ENCODE results near the gene KIF1A.
"Not testable (repeated sequence)": the region's sequence is repeated elsewhere in the genome, so short reads cannot be mapped to it uniquely, and the experiment has no call there.

Gene KIF1A

DNA sequence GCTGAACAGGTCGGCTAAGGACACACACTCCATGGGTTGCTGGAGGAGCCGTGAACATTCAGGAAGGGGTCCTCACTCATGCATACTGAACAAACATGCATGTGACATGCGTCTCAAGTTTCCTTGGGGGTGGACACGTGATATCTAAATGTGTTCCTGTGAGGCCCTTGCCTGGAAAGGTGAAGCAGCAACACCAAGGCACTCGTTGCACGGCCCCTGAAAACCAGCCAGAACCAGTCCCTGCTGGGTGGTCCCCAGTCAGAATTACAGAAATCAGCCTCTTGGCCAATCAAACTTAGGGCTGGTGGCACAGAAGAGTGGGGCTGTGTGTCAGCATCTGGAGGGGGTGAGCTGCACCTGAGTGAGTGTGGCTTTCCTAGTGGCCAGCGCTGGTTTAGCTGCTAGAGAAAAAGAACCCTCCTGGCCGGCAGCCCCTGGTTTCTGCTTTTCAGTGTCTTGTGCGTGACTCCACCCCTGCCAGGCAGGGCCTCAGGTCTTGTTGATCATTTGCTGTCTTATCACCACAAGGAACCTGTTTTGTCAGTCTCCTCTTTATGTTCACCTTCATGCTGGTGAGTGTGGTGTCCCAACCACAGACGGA is 134.1 kb downstream of the KIF1A start:
- DNase-seq (ENCODE audit: low read depth): no peak

DNA sequence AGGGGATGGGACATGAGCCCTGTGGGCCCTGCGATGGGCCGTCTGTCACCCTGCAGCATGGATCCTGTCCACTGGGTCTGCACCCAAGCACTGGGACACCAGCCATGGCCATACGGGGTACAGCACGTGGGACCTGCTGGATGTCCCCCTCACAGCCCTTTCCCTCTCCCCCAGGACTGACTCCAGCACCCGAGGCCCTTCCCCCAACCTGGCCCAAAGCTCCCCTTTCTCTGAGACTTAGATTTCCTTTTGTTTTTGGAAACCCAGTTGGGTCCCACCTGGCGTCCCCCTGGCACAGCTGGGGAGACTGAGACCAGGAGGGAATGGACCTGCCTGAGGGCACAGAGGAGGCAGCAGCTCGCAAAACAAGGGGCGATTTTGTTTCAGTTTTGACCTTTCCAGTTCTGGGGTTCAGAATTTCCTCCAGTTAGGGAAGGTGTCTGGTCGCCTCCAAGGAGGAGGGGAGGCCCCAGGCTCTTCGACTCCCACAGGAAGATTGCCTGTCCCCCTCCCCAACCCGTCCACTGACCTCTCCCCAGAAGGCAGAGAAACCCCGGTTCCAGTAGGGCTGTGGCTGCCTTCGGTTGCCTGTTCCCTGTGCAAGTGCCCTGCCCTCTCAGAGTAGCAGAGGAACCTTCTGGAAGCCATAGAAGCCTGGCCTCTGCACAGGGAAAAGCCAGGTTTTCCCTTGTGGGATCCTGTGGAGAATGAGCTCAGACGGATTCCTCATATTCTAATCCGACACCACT is 135.9 kb downstream of the KIF1A start:
- not testable (repeated sequence) for DNase-seq (ENCODE audit: low read depth)

DNA sequence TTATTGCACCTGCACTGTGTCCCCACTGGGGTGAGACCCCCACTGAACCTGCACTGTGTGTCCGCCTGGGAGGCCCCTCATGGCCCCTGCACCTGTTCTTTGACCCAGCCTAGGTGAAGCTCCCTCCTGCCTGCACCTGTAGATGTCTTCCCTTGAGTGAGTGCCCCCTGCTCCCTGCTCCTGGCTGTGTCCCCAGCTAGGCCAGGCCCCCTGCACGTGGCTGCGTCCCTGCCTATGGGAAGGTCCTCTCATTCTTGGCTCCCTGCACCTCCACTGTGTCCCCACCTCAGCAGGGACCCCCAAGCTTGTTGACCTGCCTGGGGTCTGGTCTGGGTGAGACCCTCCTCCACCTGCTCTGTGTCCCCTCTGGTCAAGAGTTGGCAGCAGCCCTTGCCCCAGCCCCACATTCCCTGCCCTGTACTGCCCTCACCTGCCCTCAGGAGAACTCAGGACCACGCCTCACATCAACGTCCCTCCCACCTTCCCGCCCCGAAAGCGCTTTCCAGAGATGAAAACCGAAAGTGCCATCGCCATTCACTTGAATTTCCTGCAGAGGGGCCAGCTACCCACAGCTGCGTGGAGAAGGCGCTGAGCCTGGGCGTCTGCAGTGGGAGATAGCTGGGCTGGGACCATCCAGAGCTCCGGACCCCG is 136.6 kb downstream of the KIF1A start:
- DNase-seq (ENCODE audit: low read depth): not testable (repeated sequence)

DNA sequence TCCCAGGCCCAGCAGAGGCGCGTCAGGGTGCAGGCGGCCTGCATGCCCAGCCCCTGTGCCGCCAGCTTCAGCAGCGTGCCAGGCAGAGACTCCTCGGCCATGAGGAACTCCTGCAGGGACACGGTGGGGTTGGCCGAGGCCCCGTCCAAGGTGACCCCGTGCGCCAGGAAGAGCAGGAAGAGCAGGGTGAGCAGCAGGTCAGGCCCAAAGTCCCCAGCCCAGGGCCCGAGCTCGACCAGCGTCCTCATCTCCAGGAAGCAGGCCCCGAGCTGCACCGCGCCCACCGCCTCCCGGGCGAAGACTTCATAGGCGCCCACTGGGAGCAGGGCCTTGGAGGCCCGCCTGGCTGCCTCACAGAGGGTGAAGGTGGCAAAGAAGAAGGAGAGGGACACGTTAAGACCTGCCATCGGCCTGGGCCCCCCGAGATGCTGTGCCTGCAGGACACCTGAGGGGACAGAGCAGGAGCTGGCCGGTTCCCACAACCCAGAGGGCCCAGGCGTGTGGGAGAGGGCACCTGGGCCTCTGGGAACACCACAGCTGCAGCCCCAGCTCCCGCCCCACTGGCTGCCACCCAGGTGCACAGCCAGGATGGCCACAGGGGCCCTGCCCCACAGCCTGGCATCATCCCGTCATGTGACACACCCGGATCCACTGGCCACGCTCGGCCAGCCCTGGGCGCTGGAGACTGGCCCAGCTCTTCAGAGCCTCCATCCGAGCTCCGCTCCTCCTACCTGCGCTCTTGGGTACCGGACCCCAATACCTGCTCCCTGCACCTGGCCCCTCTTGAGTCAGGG is 137.4 kb downstream of the KIF1A start, which contains the start of gene AQP12B:
TSS of gene AQP12B (minus strand) at position 455 of the 794 bp plus-strand sequence. CDS start at position 407, 48 bp downstream.
- not testable (repeated sequence) for DNase-seq (ENCODE audit: low read depth)

DNA sequence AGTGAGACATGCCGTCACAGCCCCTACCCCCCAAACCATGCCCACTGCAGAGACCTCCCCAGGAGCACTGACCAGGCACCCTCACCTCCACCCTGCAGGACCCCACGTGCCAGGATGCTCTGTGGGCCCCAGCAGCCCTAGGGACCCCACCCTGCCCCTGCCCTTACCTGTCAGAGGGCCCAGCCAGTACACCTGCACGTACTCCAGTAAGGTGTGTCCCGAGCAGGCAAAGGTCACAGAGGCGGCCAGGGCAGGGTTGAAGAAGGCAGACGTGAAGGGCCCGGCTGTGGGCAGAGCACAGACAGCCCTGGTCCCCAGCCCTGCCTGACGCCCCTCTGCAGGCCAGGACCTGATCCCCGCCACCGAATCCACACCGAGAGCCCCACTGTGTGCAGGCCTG is 139.8 kb downstream of the KIF1A start:
- not testable (repeated sequence) for DNase-seq (ENCODE audit: low read depth)

DNA sequence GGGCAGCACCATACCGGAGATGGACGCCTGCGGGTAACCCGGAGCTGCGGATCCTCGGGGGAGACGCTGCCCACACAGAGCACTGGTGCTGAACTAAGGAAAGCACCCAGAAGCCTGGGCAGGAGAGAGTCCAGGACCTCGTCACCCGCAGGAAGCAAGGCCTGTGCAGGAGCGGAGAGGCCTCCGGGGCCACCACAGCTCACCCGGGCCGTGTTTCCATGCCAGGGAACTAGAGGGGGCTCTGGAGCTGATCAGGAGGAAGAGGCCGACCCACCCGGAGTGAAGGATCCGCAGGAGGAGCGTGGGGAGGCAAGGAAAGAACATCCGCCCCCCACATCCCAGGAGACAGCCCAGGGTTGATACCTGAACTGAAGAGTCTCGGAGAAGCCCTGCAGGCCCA is 141.1 kb downstream of the KIF1A start:
- DNase-seq (ENCODE audit: low read depth): not testable (repeated sequence)

DNA sequence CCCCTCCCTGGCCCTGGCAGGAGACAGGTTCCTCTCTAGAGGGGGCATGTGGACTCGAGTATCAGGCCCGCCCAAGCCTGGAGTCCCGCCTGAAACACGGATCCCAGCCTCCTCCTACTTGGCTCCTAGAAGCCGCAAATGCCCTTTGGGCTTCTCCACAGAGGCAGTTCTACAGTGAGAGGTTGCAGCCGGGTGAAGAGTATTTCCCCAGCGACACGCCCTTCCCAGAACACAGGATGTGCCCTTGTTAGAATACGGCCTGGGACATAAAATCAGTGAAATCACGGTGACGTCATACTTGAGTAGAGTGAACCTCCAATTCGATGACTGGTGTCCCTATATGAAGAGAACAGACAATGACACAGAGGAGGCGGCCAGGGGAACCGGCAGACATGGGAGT is 142.0 kb downstream of the KIF1A start:
- DNase-seq (ENCODE audit: low read depth): not testable (repeated sequence)

DNA sequence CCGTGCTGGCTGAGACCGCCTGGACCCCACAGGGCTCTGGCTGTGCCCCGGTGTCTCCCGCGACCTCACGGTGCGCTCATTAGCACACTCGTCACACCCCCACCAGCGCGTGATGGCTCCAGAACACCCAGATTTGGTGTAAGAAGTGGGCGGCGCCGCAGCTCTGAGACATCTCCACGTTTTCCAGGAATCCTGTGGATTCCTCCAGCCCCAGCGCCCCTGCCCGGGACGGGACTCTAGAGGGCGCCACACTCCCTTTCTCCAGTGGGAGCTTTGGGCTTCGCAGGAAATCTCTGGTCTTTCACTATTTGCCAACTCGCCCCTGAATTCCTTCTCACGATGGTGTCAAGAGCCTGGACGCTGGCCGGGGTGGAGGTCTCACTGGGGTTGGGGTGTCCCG is 144.7 kb downstream of the KIF1A start:
- not testable (repeated sequence) for DNase-seq (ENCODE audit: low read depth)

DNA sequence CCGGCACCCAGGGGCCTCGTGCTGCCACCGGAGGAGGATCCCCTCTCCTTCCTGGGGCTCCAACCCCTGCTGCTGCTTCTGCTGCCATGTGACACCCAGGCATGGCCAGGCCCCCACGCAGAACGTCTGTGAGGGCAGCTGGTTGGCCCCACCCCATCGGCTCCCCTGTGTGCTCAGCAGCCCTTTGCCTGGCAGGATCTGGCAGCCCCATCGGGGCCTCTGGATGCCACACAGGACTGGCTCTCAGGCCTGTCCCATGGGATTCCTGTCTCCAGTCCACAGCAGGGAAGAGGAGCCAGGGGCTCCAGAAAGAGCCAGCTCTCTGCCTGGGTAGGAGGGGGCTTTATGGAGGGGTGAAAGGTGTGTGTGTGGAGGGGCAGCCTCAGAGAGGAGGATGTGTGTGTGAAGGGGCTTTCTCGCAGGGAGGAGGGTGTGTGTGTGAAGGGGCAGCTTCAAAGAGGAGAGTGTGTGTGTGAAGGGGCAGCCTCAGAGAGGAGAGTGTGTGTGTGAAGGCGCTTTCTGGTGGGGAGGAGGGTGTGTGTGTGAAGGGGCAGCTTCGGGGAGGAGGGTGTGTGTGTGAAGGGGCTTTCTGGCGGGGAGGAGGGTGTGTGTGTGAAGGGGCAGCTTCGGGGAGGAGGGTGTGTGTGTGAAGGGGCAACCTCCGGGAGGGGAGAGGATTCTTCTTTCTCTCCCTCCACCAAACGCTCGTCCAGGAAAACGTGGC is 145.4 kb downstream of the KIF1A start:
- DNase-seq (ENCODE audit: low read depth): not testable (repeated sequence)

DNA sequence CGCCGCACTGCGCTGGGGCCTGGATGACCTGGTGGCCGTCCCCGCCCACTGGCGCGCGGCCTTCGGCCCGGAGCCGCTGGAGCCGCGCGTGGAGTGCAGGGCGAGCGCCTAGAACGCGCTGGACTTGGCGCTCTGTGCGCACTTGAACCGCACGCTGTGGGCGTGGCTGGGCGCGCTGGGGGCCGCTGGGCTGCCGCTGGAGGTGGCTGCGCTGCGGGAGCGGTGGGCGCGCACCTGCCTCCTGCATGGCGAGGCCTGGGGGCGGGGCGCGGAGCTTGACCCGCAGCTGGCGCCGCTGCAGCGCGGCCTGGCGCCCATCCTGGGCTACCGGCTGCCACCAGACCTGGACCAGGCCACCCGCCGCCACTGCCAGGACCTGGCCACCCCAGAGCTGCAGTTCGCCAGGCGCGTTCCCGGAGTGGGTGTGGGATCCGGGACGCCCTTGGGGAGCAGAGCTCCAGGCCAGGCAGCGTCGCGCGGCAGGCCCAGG is 147.3 kb downstream of the KIF1A start:
- DNase-seq (ENCODE audit: low read depth): no peak

DNA sequence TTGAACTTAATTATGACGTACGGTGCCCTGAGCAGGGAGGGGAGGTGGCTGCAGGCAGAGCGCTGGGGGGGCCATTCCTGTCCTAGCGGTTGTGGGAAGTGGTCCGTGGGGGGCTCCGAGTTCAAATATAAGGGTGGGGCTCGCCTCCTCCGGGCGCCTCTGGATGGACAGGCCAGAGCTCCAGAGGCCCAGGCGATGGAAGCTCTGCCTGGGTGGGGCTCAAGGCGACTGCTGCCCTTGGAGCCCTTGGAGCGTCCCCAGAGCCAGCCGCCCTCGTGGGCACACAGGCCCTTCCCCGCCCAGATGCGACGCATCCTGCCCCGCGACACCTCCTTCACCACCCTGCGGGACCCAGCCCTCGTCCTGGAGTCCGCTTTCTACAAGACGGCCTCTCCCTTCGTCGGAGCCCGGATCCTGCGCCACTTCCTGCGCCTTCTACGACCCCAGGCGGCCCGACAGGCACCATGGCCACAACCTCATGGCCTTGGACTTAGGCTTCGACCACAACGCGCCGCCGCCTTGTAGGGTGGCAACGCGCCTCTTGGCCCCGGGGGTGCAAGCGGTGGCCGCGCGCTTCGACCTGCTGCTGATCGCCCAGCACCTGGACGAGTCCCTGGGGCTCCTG is 147.8 kb downstream of the KIF1A start:
- DNase-seq (ENCODE audit: low read depth): no peak

DNA sequence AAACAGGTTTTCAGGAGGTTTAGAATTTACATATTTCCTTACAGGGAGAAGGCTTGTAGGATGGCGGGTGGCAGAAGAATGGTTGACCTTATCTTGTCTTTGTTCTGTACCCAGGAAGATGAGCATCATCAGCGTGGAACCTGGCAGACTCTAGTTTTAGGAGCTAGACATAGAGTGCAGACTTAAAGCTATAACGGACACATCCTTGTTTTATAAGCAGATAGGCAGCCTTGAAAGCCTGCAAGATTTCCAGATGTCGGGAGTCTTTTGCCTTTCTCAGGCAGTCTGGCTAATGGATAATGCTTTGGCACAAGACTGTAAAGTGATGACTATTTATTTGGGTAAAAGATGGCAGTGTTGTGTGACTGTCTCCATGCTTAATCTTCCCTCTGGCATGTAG is 149.1 kb downstream of the KIF1A start:
- DNase-seq (ENCODE audit: low read depth): no peak

DNA sequence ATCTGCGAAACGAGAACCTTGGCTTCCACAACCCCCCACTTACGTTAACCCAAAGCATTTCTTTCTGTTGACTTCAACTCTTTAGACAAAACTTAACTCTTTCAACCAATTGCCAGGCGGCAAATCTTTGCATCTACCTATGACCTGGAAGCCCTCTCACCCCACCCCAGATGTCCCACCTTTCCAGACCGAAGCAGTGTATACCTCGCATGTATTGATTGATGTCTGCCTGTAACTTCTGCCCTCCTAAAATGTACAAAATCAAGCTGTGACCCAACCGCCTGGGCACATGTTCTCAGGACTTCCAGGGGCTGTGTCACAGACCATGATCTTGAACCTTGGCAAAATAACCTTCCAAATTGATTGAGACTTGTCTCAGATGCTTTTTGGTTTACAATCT is 149.6 kb downstream of the KIF1A start:
- DNase-seq (ENCODE audit: low read depth): no peak

DNA sequence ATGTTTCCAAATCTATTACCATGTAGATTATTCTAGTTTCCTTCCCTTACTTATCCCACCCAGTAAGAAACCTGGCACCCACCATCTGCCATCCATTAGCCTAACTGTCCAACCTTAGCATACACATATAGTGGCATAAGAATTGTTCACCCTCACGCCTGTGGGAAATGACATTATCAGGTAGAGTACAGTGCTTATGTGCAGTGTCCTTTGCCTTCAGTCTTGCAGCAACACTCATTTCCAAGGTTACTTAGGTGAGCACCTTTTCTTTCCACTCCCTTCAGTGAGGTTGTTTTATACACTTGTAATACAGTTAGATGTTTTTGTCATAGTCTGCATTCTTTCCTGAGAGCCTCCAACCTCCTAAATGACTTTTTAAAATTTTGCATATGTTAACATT is 155.4 kb downstream of the KIF1A start:
- DNase-seq (ENCODE audit: low read depth): no peak

Measured in stromal cell of bone marrow (primary cell).